ENCODE results near the gene SLC43A1.

SLC43A1 gene

GRCh38 chr11:57508341-57509170 is 6.9 kb downstream of the SLC43A1 start:
- DNase-seq (ENCODE audit: low read depth): no peak
- TF ChIP-seq, protein P1, sequence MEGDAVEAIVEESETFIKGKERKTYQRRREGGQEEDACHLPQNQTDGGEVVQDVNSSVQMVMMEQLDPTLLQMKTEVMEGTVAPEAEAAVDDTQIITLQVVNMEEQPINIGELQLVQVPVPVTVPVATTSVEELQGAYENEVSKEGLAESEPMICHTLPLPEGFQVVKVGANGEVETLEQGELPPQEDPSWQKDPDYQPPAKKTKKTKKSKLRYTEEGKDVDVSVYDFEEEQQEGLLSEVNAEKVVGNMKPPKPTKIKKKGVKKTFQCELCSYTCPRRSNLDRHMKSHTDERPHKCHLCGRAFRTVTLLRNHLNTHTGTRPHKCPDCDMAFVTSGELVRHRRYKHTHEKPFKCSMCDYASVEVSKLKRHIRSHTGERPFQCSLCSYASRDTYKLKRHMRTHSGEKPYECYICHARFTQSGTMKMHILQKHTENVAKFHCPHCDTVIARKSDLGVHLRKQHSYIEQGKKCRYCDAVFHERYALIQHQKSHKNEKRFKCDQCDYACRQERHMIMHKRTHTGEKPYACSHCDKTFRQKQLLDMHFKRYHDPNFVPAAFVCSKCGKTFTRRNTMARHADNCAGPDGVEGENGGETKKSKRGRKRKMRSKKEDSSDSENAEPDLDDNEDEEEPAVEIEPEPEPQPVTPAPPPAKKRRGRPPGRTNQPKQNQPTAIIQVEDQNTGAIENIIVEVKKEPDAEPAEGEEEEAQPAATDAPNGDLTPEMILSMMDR (conservative IDR thresholded peaks at IDR 0.05; ENCODE audit: control insufficient read depth, insufficient read depth, low read depth, low read length): no peak
- H3K4me3 ChIP-seq (ENCODE audit: control insufficient read depth, low read depth, low read length): no peak overlapping the region

DNA sequence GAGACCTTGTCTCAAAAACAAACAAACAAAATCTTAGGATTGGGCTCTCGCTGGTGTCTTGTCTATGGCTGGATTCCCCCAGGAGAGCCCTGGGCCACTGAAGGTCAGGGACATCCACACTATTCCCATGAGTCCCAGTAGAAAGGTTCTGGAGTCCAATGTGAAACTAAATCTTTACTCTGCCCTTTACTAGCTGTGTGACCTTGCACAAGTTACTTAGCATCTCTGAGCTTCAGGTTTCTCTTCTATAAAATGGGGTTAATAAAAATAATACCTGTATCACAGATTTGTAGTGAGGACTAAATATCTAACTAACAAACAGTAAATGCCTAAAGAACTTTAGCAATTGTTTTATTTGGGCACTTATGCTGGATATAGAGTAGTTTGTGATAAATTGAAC is 9.0 kb downstream of the SLC43A1 start:
- DNase-seq (ENCODE audit: low read depth): no peak
- H3K4me3 ChIP-seq (ENCODE audit: control insufficient read depth, low read depth, low read length): no peak overlapping the region
- TF ChIP-seq, protein P1 (conservative IDR thresholded peaks at IDR 0.05; ENCODE audit: control insufficient read depth, insufficient read depth, low read depth, low read length): no peak

- DNase-seq (ENCODE audit: low read depth): no peak
- TF ChIP-seq, protein P1 (conservative IDR thresholded peaks at IDR 0.05; ENCODE audit: control insufficient read depth, insufficient read depth, low read depth, low read length): no peak
- H3K4me3 ChIP-seq (ENCODE audit: control insufficient read depth, low read depth, low read length): no peak overlapping the region
Measured at GRCh38 chr11:57504511-57504910, 11.0 kb downstream of the SLC43A1 start.

- DNase-seq (ENCODE audit: low read depth): no peak
- TF ChIP-seq, protein P1 (conservative IDR thresholded peaks at IDR 0.05; ENCODE audit: control insufficient read depth, insufficient read depth, low read depth, low read length): no peak
- H3K4me3 ChIP-seq (ENCODE audit: control insufficient read depth, low read depth, low read length): no peak overlapping the region
Measured at GRCh38 chr11:57502870-57503269, 12.6 kb downstream of the SLC43A1 start.

GRCh38 chr11:57502376-57502775 is 13.1 kb downstream of the SLC43A1 start:
- H3K4me3 ChIP-seq (ENCODE audit: control insufficient read depth, low read depth, low read length): no peak overlapping the region
- no peak for DNase-seq (ENCODE audit: low read depth)
- TF ChIP-seq, protein P1 (conservative IDR thresholded peaks at IDR 0.05; ENCODE audit: control insufficient read depth, insufficient read depth, low read depth, low read length): no peak

- TF ChIP-seq, protein P1 (conservative IDR thresholded peaks at IDR 0.05; ENCODE audit: control insufficient read depth, insufficient read depth, low read depth, low read length): no peak
- no peak for DNase-seq (ENCODE audit: low read depth)
- H3K4me3 ChIP-seq (ENCODE audit: control insufficient read depth, low read depth, low read length): no peak overlapping the region
Measured at GRCh38 chr11:57501953-57502352, 13.5 kb downstream of the SLC43A1 start.
